A549 (cell line): ENCODE measurements around the gene TWIST1. TPM values are rescaled to one million over a fixed set of nuclear protein-coding genes. Genes with fewer than 3 reads are reported as not detected.

ENCODE experiments used
- ATAC-seq, 2 experiments: fragments of 200-7000 bp in 1 of 2; fragments of >200 bp in 1 of 2; cut with Nextera tagmentation in 1 of 2; cut with Tn5 transposase in 1 of 2; 3 replicates each; pipeline versions ENCODE4 v1.8.0 to v1.9.1; 2018 to 2020; ENCODE audit warnings: mild to moderate bottlenecking in 1 of 2, moderate library complexity in 1 of 2
- CTCF ChIA-PET: fragments of 300-600 bp; sonication (Branson Sonifier 250); formaldehyde crosslinking; extraction: SDS; loops from one replicate; lab custom pipeline; 2021; ENCODE audit warnings: antibody characterized with exemption, inconsistent platforms; lab: Yijun Ruan, JAX
- POLR2A ChIA-PET: fragments of 350-600 bp; formaldehyde crosslinking; extraction: SDS; loops from one replicate; lab custom pipeline; 2021; ENCODE audit warnings: antibody characterized with exemption, inconsistent platforms; lab: Yijun Ruan, JAX
- DNase-seq, 2 experiments: peaks; one replicate each; pipeline versions ENCODE4 v3.0.0 to v3.0.0-alpha.2; 2011 to 2016; ENCODE audit warnings: low read depth in 1 of 2, low spot score in 1 of 2
- FAIRE-seq: peaks from 2 replicates; lab custom pipeline; 2011; peaks lifted over from hg19 to GRCh38; lab: Jason Lieb, UNC
- H3K27ac ChIP-seq, 2 experiments: fragments of >200 bp; sonication (Bioruptor Twin); formaldehyde crosslinking; 3 replicates each; pipeline ENCODE4 v1.5.1; 2016 to 2017
- H3K4me1 ChIP-seq: fragments of >200 bp; sonication (Bioruptor Twin); formaldehyde crosslinking; 3 replicates; pipeline ENCODE4 v1.6.1; 2016
- H3K4me2 ChIP-seq: fragments of >200 bp; sonication (Bioruptor Twin); formaldehyde crosslinking; 3 replicates; pipeline ENCODE4 v1.6.1; 2016
- H3K4me3 ChIP-seq: fragments of >200 bp; sonication (Bioruptor Twin); formaldehyde crosslinking; 3 replicates; pipeline ENCODE4 v1.5.1; 2016
- H3K9me3 ChIP-seq: fragments of >200 bp; sonication (Bioruptor Twin); formaldehyde crosslinking; 3 replicates; pipeline ENCODE4 v1.6.1; 2016
- CBX2 ChIP-seq: fragments of 200-600 bp; sonication (generic); IDR thresholded peaks from 2 replicates; pipeline ENCODE4 v1.6.1; 2016; ENCODE audit warnings: low read depth, mild to moderate bottlenecking, borderline replicate concordance
- CBX8 ChIP-seq: fragments of 200-600 bp; sonication (generic); IDR thresholded peaks from 2 replicates; pipeline ENCODE4 v1.6.1; 2016
- CEBPB ChIP-seq, 2 experiments: fragments of >200 bp in 1 of 2; sonication (Bioruptor Twin) in 1 of 2; formaldehyde crosslinking in 1 of 2; IDR thresholded peaks; 2 replicates each; pipeline ENCODE4 v1.6.1; 2012 to 2016
- CHD4 ChIP-seq: fragments of 200-600 bp; sonication (generic); IDR thresholded peaks from 2 replicates; pipeline ENCODE4 v1.6.1; 2016; ENCODE audit warnings: antibody characterized with exemption, mild to moderate bottlenecking, borderline replicate concordance
- EHF ChIP-seq: fragments of 250-450 bp; sonication (Bioruptor Pico); IDR thresholded peaks from 2 replicates; pipeline ENCODE4 v1.5.0; 2020; ENCODE audit warnings: mild to moderate bottlenecking
- EHMT2 ChIP-seq: fragments of 200-600 bp; sonication (generic); IDR thresholded peaks from 2 replicates; pipeline ENCODE4 v1.6.1; 2016; ENCODE audit warnings: antibody characterized with exemption, low read depth, mild to moderate bottlenecking, moderate library complexity
- EP300 ChIP-seq, 2 experiments: fragments of >200 bp; sonication (Bioruptor Twin); formaldehyde crosslinking; IDR thresholded peaks; 2 replicates in 1 of 2; 3 replicates in 1 of 2; pipeline ENCODE4 v1.6.1; 2016 to 2017
- ESRRA ChIP-seq: fragments of 150-350 bp; IDR thresholded peaks from 2 replicates; pipeline ENCODE4 v1.6.1; 2014; ENCODE audit warnings: mild to moderate bottlenecking, low read length, borderline replicate concordance
- FOXS1 ChIP-seq: fragments of 250-450 bp; sonication (Bioruptor Pico); IDR thresholded peaks from 2 replicates; pipeline ENCODE4 v1.5.0; 2020; ENCODE audit warnings: mild to moderate bottlenecking, moderate library complexity
- GATA3 ChIP-seq: IDR thresholded peaks from 2 replicates; pipeline ENCODE4 v1.6.1; 2012; ENCODE audit warnings: borderline replicate concordance
- HDAC2 ChIP-seq: fragments of 200-600 bp; sonication (generic); IDR thresholded peaks from 2 replicates; pipeline ENCODE4 v1.6.1; 2016
- HEYL ChIP-seq: fragments of 250-450 bp; sonication (Bioruptor Pico); IDR thresholded peaks from 2 replicates; pipeline ENCODE4 v1.8.0; 2021; ENCODE audit warnings: mild to moderate bottlenecking, moderate library complexity
- HOXA7 ChIP-seq: fragments of 250-450 bp; sonication (Bioruptor Pico); IDR thresholded peaks from 2 replicates; pipeline ENCODE4 v1.5.0; 2020; ENCODE audit warnings: mild to moderate bottlenecking, moderate library complexity
- HOXB13 ChIP-seq: fragments of 250-450 bp; sonication (Bioruptor Pico); IDR thresholded peaks from 2 replicates; pipeline ENCODE4 v1.5.0; 2020; ENCODE audit warnings: low read depth, mild to moderate bottlenecking, moderate library complexity
- HOXB5 ChIP-seq: fragments of 250-450 bp; sonication (Bioruptor Pico); IDR thresholded peaks from 2 replicates; pipeline ENCODE4 v1.5.0; 2020; ENCODE audit warnings: mild to moderate bottlenecking, moderate library complexity
- KDM1A ChIP-seq: fragments of 200-600 bp; sonication (generic); IDR thresholded peaks from 2 replicates; pipeline ENCODE4 v1.6.1; 2016; ENCODE audit warnings: low read depth, mild to moderate bottlenecking
- MAFK ChIP-seq: fragments of 450-650 bp; IDR thresholded peaks from 2 replicates; pipeline ENCODE4 v1.6.1; 2014; ENCODE audit not compliant: partially characterized antibody
- MYC ChIP-seq: IDR thresholded peaks from 2 replicates; pipeline ENCODE4 v1.6.1; 2012; ENCODE audit warnings: mild to moderate bottlenecking, inconsistent platforms, low read length, improper control_type of control experiment, borderline replicate concordance
- NFE2L2 ChIP-seq: fragments of 150-350 bp; conservative IDR thresholded peaks from 2 replicates; pipeline ENCODE4 v1.6.1; 2014; ENCODE audit warnings: low read length
- NPAS2 ChIP-seq: fragments of 250-450 bp; sonication (Bioruptor Pico); IDR thresholded peaks from 2 replicates; pipeline ENCODE4 v1.8.0; 2022; ENCODE audit warnings: mild to moderate bottlenecking, moderate library complexity, borderline replicate concordance
- NR3C1 ChIP-seq: fragments of >200 bp; sonication (Bioruptor Twin); formaldehyde crosslinking; IDR thresholded peaks from 3 replicates; pipeline ENCODE4 v1.6.1; 2017
- RAD21 ChIP-seq, 2 experiments: fragments of >200 bp in 1 of 2; sonication (Bioruptor Twin) in 1 of 2; formaldehyde crosslinking in 1 of 2; IDR thresholded peaks in 1 of 2; conservative IDR thresholded peaks in 1 of 2; 2 replicates in 1 of 2; 3 replicates in 1 of 2; pipeline ENCODE4 v1.6.1; 2012 to 2018; ENCODE audit warnings: inconsistent platforms in 1 of 2
- RARB ChIP-seq: fragments of 250-450 bp; sonication (Bioruptor Pico); IDR thresholded peaks from 2 replicates; pipeline ENCODE4 v1.8.0; 2021; ENCODE audit warnings: mild to moderate bottlenecking, moderate library complexity
- RCOR1 ChIP-seq: fragments of 150-350 bp; IDR thresholded peaks from 2 replicates; pipeline ENCODE4 v1.6.1; 2014; ENCODE audit warnings: antibody characterized with exemption, low read length, low read depth
- SMC3 ChIP-seq: fragments of >200 bp; sonication (Bioruptor Twin); formaldehyde crosslinking; IDR thresholded peaks from 3 replicates; pipeline ENCODE4 v1.6.1; 2018; ENCODE audit warnings: inconsistent platforms
- SREBF2 ChIP-seq: fragments of 450-650 bp; IDR thresholded peaks from 2 replicates; pipeline ENCODE4 v1.6.1; 2014; ENCODE audit warnings: mild to moderate bottlenecking, moderate library complexity
- TFCP2L1 ChIP-seq: fragments of 250-450 bp; sonication (Bioruptor Pico); IDR thresholded peaks from 2 replicates; pipeline ENCODE4 v1.5.0; 2021; ENCODE audit warnings: mild to moderate bottlenecking
- ZC3H11A ChIP-seq: fragments of 450-650 bp; IDR thresholded peaks from 2 replicates; pipeline ENCODE4 v1.6.1; 2014; ENCODE audit warnings: antibody characterized with exemption, mild to moderate bottlenecking
- ZFP36 ChIP-seq: fragments of 450-650 bp; IDR thresholded peaks from 2 replicates; pipeline ENCODE4 v1.6.1; 2014; ENCODE audit warnings: borderline replicate concordance; ENCODE audit not compliant: partially characterized antibody
- WGBS: methylation state at CpG from one replicate; pipeline ENCODE4 v1.1.6; 2017; ENCODE audit errors: missing lambda C conversion rate; 5-methylcytosine and 5-hydroxymethylcytosine counted together
- polyA plus RNA-seq, 4 experiments: library from polyadenylated mRNA; depleted of rRNA in 3 of 4; stranded (reverse); fragments of >200 nt; fragmentation: RNase III in 1 of 4; extraction: RNeasy Plus Mini Kit Qiagen cat#74134 plus additional on column Dnase treatment in 1 of 4; gene quantifications; 2 replicates in 3 of 4; 3 replicates in 1 of 4; pipeline ENCODE4 v1.2.3, GENCODE V29; 2011 to 2017
- TF ChIP-seq, protein P1 (sequence below): fragments of 250-450 bp; sonication (Bioruptor Pico); IDR thresholded peaks from 2 replicates; pipeline ENCODE4 v1.5.0; 2020; ENCODE audit warnings: low read depth, mild to moderate bottlenecking, moderate library complexity
- TF ChIP-seq, protein P2 (sequence below): fragments of 150-350 bp; IDR thresholded peaks from 2 replicates; pipeline ENCODE4 v1.6.1; 2014; ENCODE audit warnings: low read depth, mild to moderate bottlenecking, low read length
- TF ChIP-seq, protein P3 (sequence below): fragments of 250-450 bp; sonication (Bioruptor Pico); IDR thresholded peaks from 2 replicates; pipeline ENCODE4 v1.5.0; 2021; ENCODE audit warnings: mild to moderate bottlenecking, moderate library complexity, borderline replicate concordance
- TF ChIP-seq, protein P4 (sequence below): fragments of >200 bp; sonication (Bioruptor Twin); formaldehyde crosslinking; IDR thresholded peaks from 3 replicates; pipeline ENCODE4 v1.6.1; 2016

TWIST1 gene
- polyA plus RNA-seq, 2 of the 4 experiments (the other 2 are of a cell fraction): 0.61 to 1.3 TPM

DNA sequence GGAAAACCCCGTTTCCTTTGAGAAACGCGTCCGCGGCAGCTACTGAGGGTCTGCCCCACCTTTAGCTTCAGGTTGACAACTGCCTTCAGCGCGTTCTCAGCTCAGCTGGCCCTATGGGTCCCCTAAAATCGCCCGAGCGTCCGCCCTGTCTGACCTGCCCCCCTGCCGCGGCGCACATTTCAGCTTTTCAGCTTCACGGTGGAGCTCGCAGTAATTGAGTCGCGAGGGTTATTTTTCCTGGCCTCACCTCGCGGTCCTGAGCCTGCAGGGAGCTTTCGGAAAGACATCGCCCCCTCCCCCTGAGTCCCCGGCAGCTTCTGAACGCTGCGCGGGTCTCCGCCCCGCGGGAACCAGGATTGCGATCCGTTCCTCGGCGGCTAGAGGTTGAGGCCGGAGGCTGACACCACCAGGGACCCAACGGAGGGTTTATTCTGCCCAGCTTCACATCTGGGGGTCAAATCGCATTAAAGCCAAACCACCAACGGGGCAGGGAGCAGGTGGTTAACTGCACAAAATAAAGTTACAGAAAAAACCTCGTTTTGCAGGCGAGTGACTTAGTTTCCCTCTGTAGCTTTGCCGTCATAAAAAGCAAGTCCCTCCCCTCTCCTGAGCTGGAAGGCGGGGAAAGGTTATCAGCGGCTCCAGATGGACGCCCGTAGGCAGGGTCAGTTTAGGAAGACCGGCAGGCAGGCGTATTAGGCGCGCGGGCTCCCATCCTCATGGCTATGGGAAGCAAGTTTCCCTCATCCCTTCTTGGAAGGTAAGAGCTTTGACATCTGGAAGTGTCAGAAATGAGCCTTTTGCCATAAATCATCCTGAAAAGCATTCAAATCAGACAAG lies 11.0 kb downstream of the TWIST1 start:
- H3K4me3 ChIP-seq: no peak overlapping the region
- H3K27ac ChIP-seq: no peak overlapping the region
- no peaks in the 10 kb centered on the region for H3K9me3 ChIP-seq
- ChIA-PET POLR2A (no interaction called here), CTCF (interaction anchor here (0.6 to 1.2 kb wide), 2 partner anchors 515 to 516 kb away, joined by 3 to 4 read pairs; no protein-coding TSS in a partner anchor)
- FAIRE-seq: no peak
- TF ChIP-seq ZFP36 (no peak), SREBF2 (no peak), MYC (no peak), EHF (CRISPR knock-in tag) (no peak), KDM1A (no peak), GATA3 (no peak), EP300 (IDR thresholded peaks at IDR 0.05) (no peak), CHD4 (no peak), CBX8 (no peak), EHMT2 (no peak), ZC3H11A (no peak), HDAC2 (no peak), RCOR1 (no peak), NFE2L2 (no peak), ESRRA (no peak), HOXB5 (CRISPR knock-in tag) (no peak)
- TF ChIP-seq, protein P1, sequence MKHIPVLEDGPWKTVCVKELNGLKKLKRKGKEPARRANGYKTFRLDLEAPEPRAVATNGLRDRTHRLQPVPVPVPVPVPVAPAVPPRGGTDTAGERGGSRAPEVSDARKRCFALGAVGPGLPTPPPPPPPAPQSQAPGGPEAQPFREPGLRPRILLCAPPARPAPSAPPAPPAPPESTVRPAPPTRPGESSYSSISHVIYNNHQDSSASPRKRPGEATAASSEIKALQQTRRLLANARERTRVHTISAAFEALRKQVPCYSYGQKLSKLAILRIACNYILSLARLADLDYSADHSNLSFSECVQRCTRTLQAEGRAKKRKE: no peak
- TF ChIP-seq, protein P2, sequence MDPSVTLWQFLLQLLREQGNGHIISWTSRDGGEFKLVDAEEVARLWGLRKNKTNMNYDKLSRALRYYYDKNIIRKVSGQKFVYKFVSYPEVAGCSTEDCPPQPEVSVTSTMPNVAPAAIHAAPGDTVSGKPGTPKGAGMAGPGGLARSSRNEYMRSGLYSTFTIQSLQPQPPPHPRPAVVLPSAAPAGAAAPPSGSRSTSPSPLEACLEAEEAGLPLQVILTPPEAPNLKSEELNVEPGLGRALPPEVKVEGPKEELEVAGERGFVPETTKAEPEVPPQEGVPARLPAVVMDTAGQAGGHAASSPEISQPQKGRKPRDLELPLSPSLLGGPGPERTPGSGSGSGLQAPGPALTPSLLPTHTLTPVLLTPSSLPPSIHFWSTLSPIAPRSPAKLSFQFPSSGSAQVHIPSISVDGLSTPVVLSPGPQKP: no peak
- TF ChIP-seq, all 56 proteins: peak for 0
- WGBS: 59% methylated on average over 49 of the region's 49 CpGs
- ATAC-seq (no peak), DNase-seq (no peak)
- no peak overlapping the region for H3K4me2 ChIP-seq
- H3K4me1 ChIP-seq: no peaks in the 10 kb centered on the region

DNA sequence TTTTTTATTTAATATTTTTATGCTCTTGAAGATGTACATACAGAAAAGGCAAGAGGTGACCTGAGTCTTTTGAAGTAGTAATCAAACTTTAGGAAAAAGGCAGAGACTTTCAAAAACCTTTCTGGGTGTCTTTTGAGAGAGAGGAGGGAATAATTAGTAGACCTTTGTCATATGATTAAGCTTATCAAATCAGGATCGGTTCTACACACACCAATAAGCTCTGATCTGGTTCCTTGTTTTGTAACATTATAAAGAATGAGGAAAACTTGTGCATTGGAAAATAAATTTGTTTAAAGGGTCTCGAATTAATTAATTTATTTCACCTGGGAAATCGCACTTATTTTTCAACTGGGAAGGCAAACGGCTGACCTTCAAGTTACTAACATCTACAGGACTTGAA lies 11.9 kb downstream of the TWIST1 start:
- no peak for DNase-seq
- POLR2A ChIA-PET: no interaction called here
- Histone ChIP-seq H3K4me3 (no peak overlapping the region), H3K4me1 (no peaks in the 10 kb centered on the region), H3K9me3 (no peaks in the 10 kb centered on the region), H3K4me2 (no peak overlapping the region), H3K27ac (no peak overlapping the region)
- 38% methylated on average over 4 of the region's 4 CpGs for WGBS
- no peak for FAIRE-seq
- no peak for ATAC-seq
- CTCF ChIA-PET: interaction anchor here (1.2 kb wide), 1 partner anchor 515 kb away, joined by 4 read pairs; no protein-coding TSS in a partner anchor
- no peak for TF ChIP-seq CBX2
- TF ChIP-seq ZFP36: no peak
- no peak for TF ChIP-seq MAFK
- TF ChIP-seq TFCP2L1: no peak
- no peak for TF ChIP-seq ZC3H11A
- TF ChIP-seq SMC3: no peak
- no peak for TF ChIP-seq HDAC2
- TF ChIP-seq, protein P3, sequence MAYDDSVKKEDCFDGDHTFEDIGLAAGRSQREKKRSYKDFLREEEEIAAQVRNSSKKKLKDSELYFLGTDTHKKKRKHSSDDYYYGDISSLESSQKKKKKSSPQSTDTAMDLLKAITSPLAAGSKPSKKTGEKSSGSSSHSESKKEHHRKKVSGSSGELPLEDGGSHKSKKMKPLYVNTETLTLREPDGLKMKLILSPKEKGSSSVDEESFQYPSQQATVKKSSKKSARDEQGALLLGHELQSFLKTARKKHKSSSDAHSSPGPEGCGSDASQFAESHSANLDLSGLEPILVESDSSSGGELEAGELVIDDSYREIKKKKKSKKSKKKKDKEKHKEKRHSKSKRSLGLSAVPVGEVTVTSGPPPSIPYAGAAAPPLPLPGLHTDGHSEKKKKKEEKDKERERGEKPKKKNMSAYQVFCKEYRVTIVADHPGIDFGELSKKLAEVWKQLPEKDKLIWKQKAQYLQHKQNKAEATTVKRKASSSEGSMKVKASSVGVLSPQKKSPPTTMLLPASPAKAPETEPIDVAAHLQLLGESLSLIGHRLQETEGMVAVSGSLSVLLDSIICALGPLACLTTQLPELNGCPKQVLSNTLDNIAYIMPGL (CRISPR knock-in tag): no peak
- TF ChIP-seq CEBPB (IDR thresholded peaks at IDR 0.05): no peak
- TF ChIP-seq RAD21 (conservative IDR thresholded peaks at IDR 0.05 in 1 of 2, IDR thresholded peaks at IDR 0.05 in 1 of 2): no peak
- no peak for TF ChIP-seq NR3C1
- TF ChIP-seq, protein P4, sequence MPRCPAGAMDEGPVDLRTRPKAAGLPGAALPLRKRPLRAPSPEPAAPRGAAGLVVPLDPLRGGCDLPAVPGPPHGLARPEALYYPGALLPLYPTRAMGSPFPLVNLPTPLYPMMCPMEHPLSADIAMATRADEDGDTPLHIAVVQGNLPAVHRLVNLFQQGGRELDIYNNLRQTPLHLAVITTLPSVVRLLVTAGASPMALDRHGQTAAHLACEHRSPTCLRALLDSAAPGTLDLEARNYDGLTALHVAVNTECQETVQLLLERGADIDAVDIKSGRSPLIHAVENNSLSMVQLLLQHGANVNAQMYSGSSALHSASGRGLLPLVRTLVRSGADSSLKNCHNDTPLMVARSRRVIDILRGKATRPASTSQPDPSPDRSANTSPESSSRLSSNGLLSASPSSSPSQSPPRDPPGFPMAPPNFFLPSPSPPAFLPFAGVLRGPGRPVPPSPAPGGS: no peak
- TF ChIP-seq NPAS2 (CRISPR knock-in tag): no peak
- no peak for TF ChIP-seq NFE2L2
- no peak for TF ChIP-seq RARB
- no peak for TF ChIP-seq HOXA7 (CRISPR knock-in tag)
- no peak for TF ChIP-seq FOXS1
- no peak for TF ChIP-seq HOXB13
- TF ChIP-seq HEYL: no peak
- no peak for TF ChIP-seq RCOR1
